ENCODE data around the gene TCERG1L.

TCERG1L gene

GRCh38 chr10:131352765-131353290, 41.3 kb upstream of the TCERG1L start:
- no peak for DNase-seq (ENCODE audit: low read depth)
- H3K4me3 ChIP-seq (ENCODE audit: control insufficient read depth, low read depth, low read length) = no peak overlapping the region
- TF ChIP-seq CTCF (conservative IDR thresholded peaks at IDR 0.05; ENCODE audit: control insufficient read depth, insufficient read depth, low read depth, low read length) = no peak

GRCh38 chr10:131350660-131351059, 39.1 kb upstream of the TCERG1L start:
- DNase-seq (ENCODE audit: low read depth) = no peak
- H3K4me3 ChIP-seq (ENCODE audit: control insufficient read depth, low read depth, low read length) = no peak overlapping the region
- TF ChIP-seq CTCF (conservative IDR thresholded peaks at IDR 0.05; ENCODE audit: control insufficient read depth, insufficient read depth, low read depth, low read length) = no peak

GRCh38 chr10:131350245-131350644, 38.7 kb upstream of the TCERG1L start:
- DNase-seq (ENCODE audit: low read depth) = no peak
- no peak for TF ChIP-seq CTCF (conservative IDR thresholded peaks at IDR 0.05; ENCODE audit: control insufficient read depth, insufficient read depth, low read depth, low read length)

DNA sequence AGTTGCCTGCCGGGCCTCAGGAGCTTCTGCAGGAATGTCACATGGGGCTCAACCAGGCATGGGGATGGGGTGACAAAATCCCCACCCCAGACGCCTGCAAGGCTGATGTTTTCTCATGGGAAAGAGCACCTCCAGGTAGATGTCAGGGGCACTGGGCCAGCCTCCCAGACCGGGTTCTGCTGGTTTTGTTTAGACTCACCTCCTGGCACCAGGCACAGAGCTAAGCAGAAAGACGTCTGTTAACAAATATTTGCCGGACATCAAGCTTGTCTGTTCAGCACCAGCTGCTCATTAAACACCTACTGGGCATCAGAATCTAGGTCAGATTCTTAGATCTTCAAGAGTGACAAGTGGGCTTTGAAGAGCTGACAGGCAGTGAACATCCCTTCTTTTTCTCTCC, 34.9 kb upstream of the TCERG1L start:
- TF ChIP-seq CTCF (conservative IDR thresholded peaks at IDR 0.05; ENCODE audit: control insufficient read depth, insufficient read depth, low read depth, low read length) = no peak
- DNase-seq (ENCODE audit: low read depth) = no peak
- no peak overlapping the region for H3K4me3 ChIP-seq (ENCODE audit: control insufficient read depth, low read depth, low read length)

More at GRCh38 chr10:131350245-131350644, 38.7 kb upstream of the TCERG1L start:
- no peak overlapping the region for H3K4me3 ChIP-seq (ENCODE audit: control insufficient read depth, low read depth, low read length)

GRCh38 chr10:131345691-131346090, 34.2 kb upstream of the TCERG1L start:
- no peak for DNase-seq (ENCODE audit: low read depth)
- no peak for TF ChIP-seq CTCF (conservative IDR thresholded peaks at IDR 0.05; ENCODE audit: control insufficient read depth, insufficient read depth, low read depth, low read length)
- H3K4me3 ChIP-seq (ENCODE audit: control insufficient read depth, low read depth, low read length) = no peak overlapping the region

DNA sequence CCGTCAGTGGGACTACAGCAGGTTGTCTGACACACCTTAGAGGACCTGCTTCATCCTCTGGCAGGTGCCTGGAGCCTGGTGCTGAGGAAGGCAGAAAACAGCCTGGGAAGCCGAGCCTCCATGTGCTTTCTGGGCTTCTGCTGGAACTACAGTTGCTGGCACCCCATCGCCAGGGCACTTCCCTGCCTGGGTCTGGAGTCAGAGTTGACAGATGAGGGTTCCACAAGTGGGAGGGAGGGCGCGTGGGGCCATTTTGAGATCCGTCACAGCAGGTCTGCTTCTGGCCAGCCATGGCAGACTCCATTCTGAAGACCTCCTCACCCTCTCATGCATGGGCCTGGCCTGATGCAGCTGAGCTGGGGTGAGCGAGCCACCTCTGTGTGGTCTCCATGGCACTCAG, 33.2 kb upstream of the TCERG1L start:
- H3K4me3 ChIP-seq (ENCODE audit: control insufficient read depth, low read depth, low read length) = no peak overlapping the region
- no peak for DNase-seq (ENCODE audit: low read depth)
- TF ChIP-seq CTCF (conservative IDR thresholded peaks at IDR 0.05; ENCODE audit: control insufficient read depth, insufficient read depth, low read depth, low read length) = no peak

DNA sequence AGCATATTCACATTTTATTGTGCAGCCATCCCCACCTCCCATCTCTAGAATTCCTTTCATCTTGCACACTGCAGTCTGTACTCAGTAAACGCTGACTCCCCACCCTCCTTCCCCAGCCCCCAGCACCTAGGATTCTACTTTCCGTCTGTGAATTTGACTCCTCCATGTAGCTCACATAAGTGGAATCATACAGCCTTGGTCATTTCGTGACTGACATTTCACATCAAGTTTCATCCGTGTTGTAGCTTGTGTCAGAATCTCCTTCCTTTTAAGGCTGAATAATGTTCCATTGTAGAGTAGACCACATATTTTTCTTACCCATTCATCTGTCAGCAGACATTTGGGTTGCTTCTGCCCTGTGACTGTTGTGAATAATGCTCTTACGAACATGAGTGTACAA, 26.2 kb upstream of the TCERG1L start:
- TF ChIP-seq CTCF (conservative IDR thresholded peaks at IDR 0.05; ENCODE audit: control insufficient read depth, insufficient read depth, low read depth, low read length) = no peak

More for the DNA sequence above, 26.2 kb upstream of the TCERG1L start:
- no peak overlapping the region for H3K4me3 ChIP-seq (ENCODE audit: control insufficient read depth, low read depth, low read length)
- DNase-seq (ENCODE audit: low read depth) = no peak

Data from fibroblast of mammary gland (primary cell).